Neural cell (in vitro differentiated cells): ENCODE measurements around the gene CDC25C. TPM values are rescaled to one million over a fixed set of nuclear protein-coding genes. Genes with fewer than 3 reads are reported as not detected.

Source experiments
- H2AFZ ChIP-seq: fragments of 200-600, 300-800 bp; sonication (generic), shearing (Covaris generic); 2 replicates; pipeline ENCODE4 v1.6.0; 2014; ENCODE audit warnings: low read depth, mild to moderate bottlenecking, antibody characterized with exemption, low read length, moderate library complexity
- H3F3A ChIP-seq: fragments of 200-600 bp; shearing (Covaris generic); 2 replicates; pipeline ENCODE4 v1.6.1; 2016; ENCODE audit warnings: mild to moderate bottlenecking, moderate library complexity, mixed read lengths, antibody characterized with exemption, low read length; ENCODE audit not compliant: insufficient read depth, poor library complexity, severe bottlenecking
- H3K27ac ChIP-seq: fragments of 200-600, 300-800 bp; sonication (generic), shearing (Covaris generic); 2 replicates; pipeline ENCODE4 v1.5.1; 2014; ENCODE audit warnings: mild to moderate bottlenecking, low read length, moderate library complexity
- H3K27me3 ChIP-seq: fragments of 300-800, 200-600 bp; sonication (generic), shearing (Covaris generic); 2 replicates; pipeline ENCODE4 v1.6.0; 2014; ENCODE audit warnings: mild to moderate bottlenecking, low read depth, low read length, moderate library complexity; ENCODE audit not compliant: insufficient read depth
- H3K36me3 ChIP-seq: fragments of 300-800, 200-600 bp; sonication (generic), shearing (Covaris generic); 2 replicates; pipeline ENCODE4 v1.5.1; 2014; ENCODE audit warnings: mild to moderate bottlenecking, antibody characterized with exemption, low read length, moderate library complexity; ENCODE audit not compliant: insufficient read depth
- H3K4me2 ChIP-seq: fragments of 300-800, 200-600 bp; sonication (generic), shearing (Covaris generic); 2 replicates; pipeline ENCODE4 v1.6.0; 2014; ENCODE audit warnings: mild to moderate bottlenecking, low read length
- H3K4me3 ChIP-seq: fragments of 300-800, 200-600 bp; sonication (generic), shearing (Covaris generic); 2 replicates; pipeline ENCODE4 v1.5.1; 2014; ENCODE audit warnings: mild to moderate bottlenecking, low read length, moderate library complexity
- H3K79me2 ChIP-seq: fragments of 200-600 bp; shearing (Covaris generic); replicated peaks from 2 replicates; pipeline ENCODE4 v1.6.0; 2014; ENCODE audit warnings: mild to moderate bottlenecking, low read length, moderate library complexity; ENCODE audit not compliant: insufficient read depth
- H3K9ac ChIP-seq: fragments of 300-800, 200-600 bp; sonication (generic), shearing (Covaris generic); 2 replicates; pipeline ENCODE4 v1.6.1; 2016; ENCODE audit warnings: mild to moderate bottlenecking, low read length, mixed read lengths
- H3K9me2 ChIP-seq: fragments of 200-600 bp; shearing (Covaris generic); 2 replicates; pipeline ENCODE4 v1.6.1; 2016; ENCODE audit warnings: mild to moderate bottlenecking, low read length, mixed read lengths; ENCODE audit not compliant: insufficient read depth
- H3K9me3 ChIP-seq: fragments of 200-600, 300-800 bp; sonication (generic), shearing (Covaris generic); 2 replicates; pipeline ENCODE4 v1.6.1; 2016; ENCODE audit warnings: mild to moderate bottlenecking, mixed run types, low read length, moderate library complexity, mixed read lengths
- H4K20me1 ChIP-seq: fragments of 200-600 bp; shearing (Covaris generic); 2 replicates; pipeline ENCODE4 v1.6.1; 2016; ENCODE audit warnings: mild to moderate bottlenecking, mixed run types; ENCODE audit not compliant: insufficient read depth
- EP300 ChIP-seq: fragments of 450-650 bp; conservative IDR thresholded peaks from 2 replicates; pipeline ENCODE4 v1.6.1; 2014; ENCODE audit warnings: antibody characterized with exemption, mild to moderate bottlenecking, moderate library complexity; ENCODE audit not compliant: poor library complexity, severe bottlenecking
- EZH2 ChIP-seq: fragments of 200-600, 300-800 bp; shearing (Covaris generic), sonication (generic); IDR thresholded peaks from 2 replicates; pipeline ENCODE4 v1.6.1; 2014; ENCODE audit warnings: antibody characterized with exemption, low read length, borderline replicate concordance, mild to moderate bottlenecking; ENCODE audit not compliant: insufficient read depth, poor library complexity, severe bottlenecking
- MXI1 ChIP-seq: fragments of 450-650 bp; conservative IDR thresholded peaks from 2 replicates; pipeline ENCODE4 v1.6.1; 2014; ENCODE audit warnings: antibody characterized with exemption, mild to moderate bottlenecking; ENCODE audit not compliant: poor library complexity, severe bottlenecking
- POLR2AphosphoS5 ChIP-seq: IDR thresholded peaks from 2 replicates; pipeline ENCODE4 v1.6.1; 2012
- RAD21 ChIP-seq: fragments of 450-650 bp; conservative IDR thresholded peaks from 2 replicates; pipeline ENCODE4 v1.6.1; 2014; ENCODE audit warnings: antibody characterized with exemption, mild to moderate bottlenecking, moderate library complexity
- SMC3 ChIP-seq: fragments of 450-650 bp; conservative IDR thresholded peaks from 2 replicates; pipeline ENCODE4 v1.6.1; 2014; ENCODE audit warnings: antibody characterized with exemption, mild to moderate bottlenecking, moderate library complexity; ENCODE audit not compliant: poor library complexity
- TAF1 ChIP-seq: IDR thresholded peaks from 2 replicates; pipeline ENCODE4 v1.6.1; 2012; ENCODE audit warnings: low read depth
- polyA plus RNA-seq: library from polyadenylated mRNA; depleted of rRNA; stranded (reverse); fragments of >200 nt; gene quantifications from 2 replicates; pipeline ENCODE4 v1.2.3, GENCODE V29; 2014
- TF ChIP-seq, protein P1 (sequence below): fragments of 450-650 bp; IDR thresholded peaks from 2 replicates; pipeline ENCODE4 v1.5.1; 2014; ENCODE audit warnings: antibody characterized with exemption, mild to moderate bottlenecking, moderate library complexity; ENCODE audit not compliant: poor library complexity, severe bottlenecking
- TF ChIP-seq, protein P2 (sequence below): IDR thresholded peaks from 2 replicates; pipeline ENCODE4 v1.6.1; 2012; ENCODE audit warnings: borderline replicate concordance

Gene CDC25C
- polyA plus RNA-seq, 1 donor from 2014 or later = 0.71 TPM

DNA sequence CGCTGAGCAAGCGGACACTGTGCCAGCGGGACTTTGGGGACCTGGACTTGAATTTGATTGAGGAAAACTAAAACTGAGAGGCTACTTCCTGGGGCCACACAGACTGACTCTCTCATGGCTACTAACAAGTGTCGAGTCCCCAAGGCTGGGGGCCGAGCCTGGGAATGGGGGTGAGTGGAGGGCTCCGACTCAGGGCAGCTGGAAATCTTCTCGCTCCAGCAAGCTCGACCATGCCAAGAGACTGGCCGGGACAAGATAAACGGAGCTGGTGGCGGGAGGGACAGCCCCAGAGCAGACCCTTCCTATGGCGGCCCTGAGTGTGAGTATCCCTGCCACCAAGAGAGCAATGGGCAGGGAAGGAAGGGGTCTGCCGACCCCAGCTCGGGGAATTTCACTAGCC is 15.3 kb upstream of the CDC25C start:
- Histone ChIP-seq H3K4me3 (no peak overlapping the region), H3K27me3 (no peaks in the 10 kb centered on the region), H3K9ac (no peak overlapping the region), H3K79me2 (peaks cover 3% of the 10 kb centered on the region), H3K9me3 (no peaks in the 10 kb centered on the region), H3F3A (no peaks in the 10 kb centered on the region), H3K9me2 (no peaks in the 10 kb centered on the region), H3K36me3 (peaks cover 5% of the 10 kb centered on the region), H3K27ac (no peak overlapping the region), H3K4me2 (no peak overlapping the region), H4K20me1 (no peaks in the 10 kb centered on the region), H2AFZ (no peak overlapping the region)
- TF ChIP-seq SMC3 (no peak), RAD21 (no peak), TAF1 (no peak)

DNA sequence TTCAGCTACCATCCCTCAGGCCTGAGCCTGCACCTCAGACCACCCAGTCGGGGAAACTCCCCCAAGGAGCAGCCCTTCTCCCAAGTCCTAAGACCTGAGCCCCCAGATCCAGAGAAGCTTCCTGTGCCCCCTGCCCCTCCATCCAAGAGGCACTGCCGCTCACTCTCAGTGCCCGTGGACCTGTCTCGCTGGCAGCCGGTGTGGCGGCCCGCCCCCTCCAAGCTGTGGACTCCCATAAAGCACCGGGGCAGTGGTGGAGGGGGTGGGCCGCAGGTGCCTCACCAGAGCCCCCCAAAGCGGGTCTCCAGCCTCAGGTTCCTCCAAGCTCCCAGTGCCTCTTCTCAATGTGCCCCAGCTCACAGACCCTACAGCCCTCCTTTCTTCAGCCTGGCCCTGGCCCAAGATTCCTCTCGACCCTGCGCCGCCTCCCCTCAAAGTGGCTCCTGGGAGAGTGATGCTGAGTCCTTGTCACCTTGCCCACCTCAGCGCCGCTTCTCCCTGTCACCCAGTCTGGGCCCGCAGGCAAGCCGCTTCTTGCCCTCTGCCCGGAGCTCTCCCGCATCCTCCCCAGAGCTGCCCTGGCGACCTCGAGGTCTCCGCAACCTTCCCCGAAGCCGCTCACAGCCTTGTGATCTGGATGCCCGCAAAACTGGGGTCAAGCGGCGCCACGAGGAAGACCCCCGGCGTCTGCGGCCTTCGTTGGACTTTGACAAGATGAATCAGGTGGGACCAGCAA is 13.5 kb upstream of the CDC25C start:
- Histone ChIP-seq H4K20me1 (no peaks in the 10 kb centered on the region), H3F3A (no peaks in the 10 kb centered on the region), H3K9me3 (no peaks in the 10 kb centered on the region), H3K36me3 (peaks cover 5% of the 10 kb centered on the region), H3K4me2 (no peak overlapping the region), H3K9ac (no peak overlapping the region), H2AFZ (no peak overlapping the region), H3K9me2 (no peaks in the 10 kb centered on the region), H3K27me3 (no peaks in the 10 kb centered on the region), H3K27ac (no peak overlapping the region), H3K4me3 (no peak overlapping the region), H3K79me2 (peaks cover 21% of the 10 kb centered on the region)
- TF ChIP-seq EP300 = no peak
- no peak for TF ChIP-seq EZH2
- TF ChIP-seq SMC3 = no peak
- TF ChIP-seq TAF1 = no peak

DNA sequence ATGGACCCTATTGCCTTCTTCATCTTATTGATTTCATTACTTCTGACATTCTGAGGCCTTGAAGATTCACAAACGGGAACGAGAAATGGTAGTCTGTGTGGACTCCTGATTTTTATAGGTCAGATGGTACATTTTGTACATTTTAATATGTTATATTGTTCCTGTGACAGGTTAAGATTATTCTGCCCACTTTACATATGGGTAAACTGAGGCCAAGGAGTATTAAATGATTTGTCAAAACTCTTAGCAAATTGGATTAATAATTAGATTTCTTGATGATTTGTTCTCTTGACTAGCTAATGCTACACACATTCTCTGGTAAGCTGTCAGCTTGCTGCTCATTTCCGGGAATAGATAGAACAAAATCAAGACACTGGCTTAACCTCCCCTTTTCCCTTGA is 8.4 kb upstream of the CDC25C start:
- Histone ChIP-seq H3K4me2 (peak overlapping the region; percentile 94), H3K9me3 (no peaks in the 10 kb centered on the region), H3K9ac (peak overlapping the region; percentile 99), H2AFZ (no peak overlapping the region), H3K27me3 (no peaks in the 10 kb centered on the region), H3K79me2 (peaks cover 40% of the 10 kb centered on the region), H3K27ac (peak overlapping the region; percentile 92), H3K9me2 (no peaks in the 10 kb centered on the region), H3K36me3 (no peaks in the 10 kb centered on the region), H3F3A (no peaks in the 10 kb centered on the region), H4K20me1 (no peaks in the 10 kb centered on the region), H3K4me3 (peak overlapping the region; percentile 96)
- TF ChIP-seq MXI1 (no peak), EP300 (no peak), EZH2 (no peak), SMC3 (no peak), TAF1 (no peak), RAD21 (no peak), POLR2AphosphoS5 (no peak)
- TF ChIP-seq, protein P1, sequence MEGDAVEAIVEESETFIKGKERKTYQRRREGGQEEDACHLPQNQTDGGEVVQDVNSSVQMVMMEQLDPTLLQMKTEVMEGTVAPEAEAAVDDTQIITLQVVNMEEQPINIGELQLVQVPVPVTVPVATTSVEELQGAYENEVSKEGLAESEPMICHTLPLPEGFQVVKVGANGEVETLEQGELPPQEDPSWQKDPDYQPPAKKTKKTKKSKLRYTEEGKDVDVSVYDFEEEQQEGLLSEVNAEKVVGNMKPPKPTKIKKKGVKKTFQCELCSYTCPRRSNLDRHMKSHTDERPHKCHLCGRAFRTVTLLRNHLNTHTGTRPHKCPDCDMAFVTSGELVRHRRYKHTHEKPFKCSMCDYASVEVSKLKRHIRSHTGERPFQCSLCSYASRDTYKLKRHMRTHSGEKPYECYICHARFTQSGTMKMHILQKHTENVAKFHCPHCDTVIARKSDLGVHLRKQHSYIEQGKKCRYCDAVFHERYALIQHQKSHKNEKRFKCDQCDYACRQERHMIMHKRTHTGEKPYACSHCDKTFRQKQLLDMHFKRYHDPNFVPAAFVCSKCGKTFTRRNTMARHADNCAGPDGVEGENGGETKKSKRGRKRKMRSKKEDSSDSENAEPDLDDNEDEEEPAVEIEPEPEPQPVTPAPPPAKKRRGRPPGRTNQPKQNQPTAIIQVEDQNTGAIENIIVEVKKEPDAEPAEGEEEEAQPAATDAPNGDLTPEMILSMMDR = no peak
- TF ChIP-seq, protein P2, sequence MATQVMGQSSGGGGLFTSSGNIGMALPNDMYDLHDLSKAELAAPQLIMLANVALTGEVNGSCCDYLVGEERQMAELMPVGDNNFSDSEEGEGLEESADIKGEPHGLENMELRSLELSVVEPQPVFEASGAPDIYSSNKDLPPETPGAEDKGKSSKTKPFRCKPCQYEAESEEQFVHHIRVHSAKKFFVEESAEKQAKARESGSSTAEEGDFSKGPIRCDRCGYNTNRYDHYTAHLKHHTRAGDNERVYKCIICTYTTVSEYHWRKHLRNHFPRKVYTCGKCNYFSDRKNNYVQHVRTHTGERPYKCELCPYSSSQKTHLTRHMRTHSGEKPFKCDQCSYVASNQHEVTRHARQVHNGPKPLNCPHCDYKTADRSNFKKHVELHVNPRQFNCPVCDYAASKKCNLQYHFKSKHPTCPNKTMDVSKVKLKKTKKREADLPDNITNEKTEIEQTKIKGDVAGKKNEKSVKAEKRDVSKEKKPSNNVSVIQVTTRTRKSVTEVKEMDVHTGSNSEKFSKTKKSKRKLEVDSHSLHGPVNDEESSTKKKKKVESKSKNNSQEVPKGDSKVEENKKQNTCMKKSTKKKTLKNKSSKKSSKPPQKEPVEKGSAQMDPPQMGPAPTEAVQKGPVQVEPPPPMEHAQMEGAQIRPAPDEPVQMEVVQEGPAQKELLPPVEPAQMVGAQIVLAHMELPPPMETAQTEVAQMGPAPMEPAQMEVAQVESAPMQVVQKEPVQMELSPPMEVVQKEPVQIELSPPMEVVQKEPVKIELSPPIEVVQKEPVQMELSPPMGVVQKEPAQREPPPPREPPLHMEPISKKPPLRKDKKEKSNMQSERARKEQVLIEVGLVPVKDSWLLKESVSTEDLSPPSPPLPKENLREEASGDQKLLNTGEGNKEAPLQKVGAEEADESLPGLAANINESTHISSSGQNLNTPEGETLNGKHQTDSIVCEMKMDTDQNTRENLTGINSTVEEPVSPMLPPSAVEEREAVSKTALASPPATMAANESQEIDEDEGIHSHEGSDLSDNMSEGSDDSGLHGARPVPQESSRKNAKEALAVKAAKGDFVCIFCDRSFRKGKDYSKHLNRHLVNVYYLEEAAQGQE = no peak
